HG02759 (cell line): ENCODE data around the gene YIF1B.

ENCODE experiments used
- ATAC-seq: cut with Tn5 transposase; IDR thresholded peaks from one replicate; pipeline ENCODE4 v1.9.1; 2021; ENCODE audit warnings: mild to moderate bottlenecking, moderate library complexity; ENCODE audit not compliant: unreplicated experiment

The YIF1B gene

GRCh38 chr19:38306236-38306635 is 9.5 kb downstream of the YIF1B start:
- no peak for ATAC-seq

GRCh38 chr19:38304866-38305429 is 10.8 kb downstream of the YIF1B start:
- ATAC-seq, result no peak

- ATAC-seq, result no peak
Measured at GRCh38 chr19:38304352-38304865, 11.3 kb downstream of the YIF1B start.

- ATAC-seq, result no peak
Measured at GRCh38 chr19:38303517-38304351, 12.0 kb downstream of the YIF1B start, which contains the start of gene C19orf33. TSS of gene C19orf33 (plus strand) at chr19:38304251. CDS start at chr19:38304262, 11 bp downstream.

- no peak for ATAC-seq
Measured at GRCh38 chr19:38298821-38299680, 16.7 kb downstream of the YIF1B start.

GRCh38 chr19:38294090-38294489 is 21.7 kb downstream of the YIF1B start:
- ATAC-seq, result no peak

- ATAC-seq, result no peak
Measured at GRCh38 chr19:38293281-38293680, 22.5 kb downstream of the YIF1B start.

GRCh38 chr19:38291855-38292254 is 23.9 kb downstream of the YIF1B start:
- no peak for ATAC-seq

GRCh38 chr19:38290631-38291147 is 25.1 kb downstream of the YIF1B start:
- no peak for ATAC-seq

GRCh38 chr19:38289955-38290354 is 25.8 kb downstream of the YIF1B start:
- ATAC-seq, result no peak

GRCh38 chr19:38288123-38288855 is 27.5 kb downstream of the YIF1B start:
- ATAC-seq, result no peak

- no peak for ATAC-seq
Measured at GRCh38 chr19:38287604-38288003, 28.1 kb downstream of the YIF1B start.

GRCh38 chr19:38285567-38285966 is 30.2 kb downstream of the YIF1B start:
- no peak for ATAC-seq

- no peak for ATAC-seq
Measured at GRCh38 chr19:38284422-38284821, 31.3 kb downstream of the YIF1B start.

- ATAC-seq, result no peak
Measured at GRCh38 chr19:38283271-38283670, 32.5 kb downstream of the YIF1B start.

- no peak for ATAC-seq
Measured at GRCh38 chr19:38281811-38282566, 33.8 kb downstream of the YIF1B start.

GRCh38 chr19:38280030-38280921 is 35.5 kb downstream of the YIF1B start:
- ATAC-seq, result no peak

- ATAC-seq, result no peak
Measured at GRCh38 chr19:38278751-38279150, 37.0 kb downstream of the YIF1B start.
